SIG-M5 treated with dmso at 0.1 percent for 504 hours (cell line): ENCODE data around the gene THSD7A.
A peak's percentile ranks its signal among the peaks of the same experiment; 100 is the strongest.

Source experiments
- DNase-seq: peaks from one replicate; lab custom pipeline; 2025; ENCODE audit not compliant: unreplicated experiment; lab: John Stamatoyannopoulos, UW

The THSD7A gene

DNA sequence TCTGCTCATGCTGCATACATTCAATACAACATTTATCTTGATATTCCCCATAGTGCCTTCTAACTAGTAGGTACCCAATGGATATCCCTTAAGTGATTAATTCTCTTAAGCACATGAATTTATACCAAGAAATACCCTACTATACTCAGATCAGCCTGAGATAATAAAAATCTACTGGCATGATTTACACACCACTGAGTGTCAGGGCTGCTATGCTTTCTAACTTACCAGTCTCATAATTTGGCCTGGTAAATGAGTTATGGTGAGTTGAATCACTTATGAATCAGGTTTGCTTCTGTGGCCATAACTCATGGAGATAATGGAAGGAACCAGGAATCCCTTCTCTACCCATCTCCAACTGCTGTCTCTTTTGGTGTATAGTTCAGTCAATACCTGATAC, 122.8 kb downstream of the THSD7A start:
- DNase-seq: no peak

- DNase-seq: no peak
Observed at GRCh38 chr7:11707606-11708193, 124.3 kb downstream of the THSD7A start.

- DNase-seq: no peak
Observed at GRCh38 chr7:11706666-11707605, 125.1 kb downstream of the THSD7A start.

- DNase-seq: no peak
Observed at GRCh38 chr7:11703829-11704228, 128.2 kb downstream of the THSD7A start.

- DNase-seq: peak; percentile 13
Observed at GRCh38 chr7:11702938-11703337, 129.1 kb downstream of the THSD7A start.

- DNase-seq: no peak
Observed at GRCh38 chr7:11701829-11702560, 130.0 kb downstream of the THSD7A start.

GRCh38 chr7:11699666-11700065, 132.3 kb downstream of the THSD7A start:
- no peak for DNase-seq

DNA sequence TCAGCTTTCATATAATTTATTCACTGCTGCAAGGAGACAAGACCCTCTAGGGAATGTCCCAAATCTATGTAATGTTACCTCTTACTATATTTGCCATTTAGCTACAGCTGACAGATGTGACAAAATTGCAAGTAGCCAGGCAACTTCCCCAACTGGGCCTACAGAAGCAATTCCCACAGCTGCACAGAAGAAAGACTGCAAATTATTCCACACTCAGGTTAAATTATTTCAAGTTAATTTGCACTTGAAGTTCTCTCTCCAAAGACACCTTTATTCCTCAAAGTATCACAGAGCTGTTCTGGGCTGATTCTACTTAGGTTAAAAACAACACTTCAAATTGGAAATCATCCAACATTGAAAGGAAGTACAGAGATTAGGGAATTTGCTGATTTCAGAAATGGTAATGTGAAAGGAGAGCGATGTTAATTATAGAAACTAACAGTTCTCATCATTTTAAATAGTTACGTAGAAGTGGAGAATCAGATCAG, 133.6 kb downstream of the THSD7A start:
- no peak for DNase-seq

- DNase-seq: no peak
Observed at GRCh38 chr7:11690395-11690794, 141.6 kb downstream of the THSD7A start.

DNA sequence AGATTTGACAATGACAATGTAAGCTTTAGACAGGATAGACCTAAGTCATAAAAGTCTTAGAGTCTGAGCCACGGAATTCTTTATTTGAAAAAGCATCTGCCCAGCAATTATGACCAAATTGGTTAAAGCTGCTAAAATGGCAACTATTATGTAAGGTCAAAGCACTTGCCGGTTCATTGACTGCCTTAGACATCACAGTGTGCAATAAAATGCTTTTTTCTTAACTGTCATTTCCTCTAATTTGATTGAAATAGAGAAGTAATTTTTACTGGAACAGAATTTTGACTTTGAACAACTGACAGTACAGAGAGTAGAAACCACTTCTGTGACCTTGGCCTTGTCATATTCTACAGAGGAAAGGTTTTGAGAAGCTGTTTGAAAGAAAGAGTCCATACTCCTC, 142.9 kb downstream of the THSD7A start:
- peak; percentile 26 for DNase-seq

DNA sequence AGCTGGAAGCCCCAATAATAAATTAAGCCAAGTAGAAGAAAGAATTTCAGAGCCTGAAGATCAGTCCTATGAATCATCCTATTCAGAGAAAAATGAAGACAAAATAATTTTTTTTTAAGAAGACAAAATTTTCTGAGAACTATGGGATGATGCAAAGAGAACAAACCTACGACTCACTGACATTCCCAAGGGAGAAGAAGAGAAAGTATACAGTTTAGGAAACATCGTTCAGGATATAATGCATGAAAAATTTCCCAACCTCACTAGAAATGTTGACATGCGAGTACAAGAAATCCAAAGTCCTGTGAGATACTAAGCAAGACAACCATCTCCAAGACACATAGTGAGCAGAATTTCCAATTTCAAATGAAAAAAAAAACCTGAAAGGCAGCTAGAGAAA, 150.5 kb downstream of the THSD7A start:
- no peak for DNase-seq

GRCh38 chr7:11675163-11675562, 156.8 kb downstream of the THSD7A start:
- no peak for DNase-seq

- no peak for DNase-seq
Observed at GRCh38 chr7:11668727-11669126, 163.3 kb downstream of the THSD7A start.

DNA sequence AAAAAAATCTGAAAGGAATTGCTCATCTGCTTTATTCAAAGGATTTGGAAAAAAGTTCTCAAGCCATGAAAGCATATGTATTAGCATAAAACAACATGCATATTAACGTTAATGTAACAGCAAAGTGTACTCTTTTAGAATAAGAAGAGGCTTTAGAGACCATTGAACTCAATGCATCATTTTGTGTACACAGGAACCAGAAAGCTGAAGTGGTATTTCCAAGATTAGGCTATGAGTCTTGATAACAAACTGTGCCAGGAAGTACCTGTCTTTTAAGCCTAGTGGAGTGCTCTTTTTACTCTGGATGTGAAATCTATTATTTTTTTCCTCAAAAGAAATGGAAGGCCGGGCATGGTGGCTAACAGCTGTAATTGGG, 164.2 kb downstream of the THSD7A start:
- no peak for DNase-seq

- DNase-seq: no peak
Observed at GRCh38 chr7:11667071-11667809, 164.8 kb downstream of the THSD7A start.

DNA sequence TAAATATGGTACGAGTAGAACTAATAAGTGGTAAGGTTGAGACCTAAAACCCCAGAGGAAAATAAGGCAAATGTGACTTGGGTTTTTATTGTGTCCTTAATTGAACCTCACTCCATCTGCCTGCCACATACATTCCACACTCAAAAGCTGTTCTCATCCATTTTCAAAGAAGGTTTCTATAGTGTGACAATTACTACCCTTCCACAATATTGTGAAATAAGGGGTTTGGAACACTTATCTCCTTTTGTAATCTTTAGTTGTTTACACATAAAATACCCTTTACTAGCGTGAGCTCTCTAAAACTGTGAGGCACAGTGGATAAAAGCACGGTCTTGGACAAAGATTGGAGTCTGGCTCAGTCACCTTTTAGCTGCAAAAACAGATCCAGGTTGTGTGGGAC, 166.6 kb downstream of the THSD7A start:
- DNase-seq: no peak

DNA sequence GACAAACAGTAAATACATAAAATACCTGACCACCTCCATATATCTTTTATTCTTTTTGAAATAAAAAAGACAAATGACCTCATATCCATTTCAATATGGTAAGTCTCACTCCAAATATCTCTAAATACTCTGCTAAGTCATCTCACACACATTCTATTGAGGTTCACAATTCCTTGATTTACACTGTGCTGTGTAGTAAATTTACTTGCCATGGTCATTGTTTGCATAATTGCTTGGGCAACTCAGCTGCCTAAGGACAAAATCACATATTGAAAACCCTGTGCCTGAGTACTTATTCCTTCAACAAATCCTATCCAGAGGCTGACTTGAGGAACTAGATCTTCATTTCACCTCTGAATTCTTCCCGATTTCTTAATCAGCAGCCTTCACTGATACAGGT, 176.4 kb downstream of the THSD7A start:
- DNase-seq: no peak

- DNase-seq: no peak
Observed at GRCh38 chr7:11655163-11655562, 176.8 kb downstream of the THSD7A start.

DNA sequence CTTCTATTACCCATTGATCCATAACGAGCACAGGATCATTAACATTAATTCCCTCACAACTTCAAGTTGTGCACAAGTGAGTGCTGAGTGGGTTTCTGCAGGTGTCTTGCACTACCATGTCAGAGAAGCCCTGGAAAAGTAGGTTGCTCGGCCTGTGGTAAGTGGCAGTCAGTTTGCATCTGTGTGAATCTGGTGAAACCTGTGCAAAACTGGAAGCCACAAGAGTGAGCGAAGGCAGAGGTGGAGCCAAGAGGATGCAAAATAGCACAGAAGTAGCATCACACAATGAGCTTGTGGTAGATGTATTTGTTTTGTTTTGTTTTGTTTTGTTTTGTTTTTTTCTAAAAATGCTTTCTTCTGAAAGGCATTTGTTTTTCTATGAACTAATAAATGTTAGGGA, 181.5 kb downstream of the THSD7A start:
- DNase-seq: no peak

- no peak for DNase-seq
Observed at GRCh38 chr7:11650030-11650429, 182.0 kb downstream of the THSD7A start.

GRCh38 chr7:11648980-11649379, 183.0 kb downstream of the THSD7A start:
- DNase-seq: no peak
